Lower leg skin (tissue), 3 donors: ENCODE results near the gene PRPF18.

Experiments
- CTCF ChIP-seq, 3 donors: fragments of 450-650 bp; IDR thresholded peaks; one replicate each; pipeline ENCODE4 v1.5.1; 2016; ENCODE audit warnings: antibody characterized with exemption in 3 of 3, mild to moderate bottlenecking in 3 of 3, moderate library complexity in 2 of 3
- POLR2A ChIP-seq, 2 donors: fragments of 450-650 bp; IDR thresholded peaks; one replicate each; pipeline ENCODE4 v1.6.1; 2016 to 2017; ENCODE audit warnings: antibody characterized with exemption in 2 of 2, mild to moderate bottlenecking in 1 of 2, moderate library complexity in 1 of 2

DNA sequence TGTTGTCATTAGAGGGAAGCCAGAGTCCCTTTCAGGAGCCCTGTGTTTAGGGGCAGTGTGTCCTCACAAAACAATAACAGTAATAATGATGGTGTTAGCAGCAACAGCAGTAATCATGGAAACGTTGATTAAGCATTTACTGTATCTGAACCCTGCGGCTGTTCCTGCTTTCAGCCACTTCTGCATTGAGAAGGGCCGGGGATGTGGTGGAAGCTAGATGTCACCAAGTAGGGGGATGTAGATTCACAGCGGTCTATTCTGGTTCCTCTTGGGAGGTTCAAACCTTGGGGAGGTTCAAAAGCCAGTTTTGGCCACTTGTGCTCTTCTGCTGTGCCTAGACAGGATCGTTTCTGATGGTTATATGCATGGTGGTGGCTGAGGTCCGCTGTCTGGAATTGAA, 44.8 kb downstream of the PRPF18 start:
- no peak for TF ChIP-seq CTCF (IDR thresholded peaks at IDR 0.05)
- TF ChIP-seq POLR2A (IDR thresholded peaks at IDR 0.05), result no peak
